T-cell (primary cell): ENCODE results near the gene PCDHGA3. TPM values are rescaled to one million over a fixed set of nuclear protein-coding genes. Genes with fewer than 3 reads are reported as not detected.
"Not testable (repeated sequence)": the region's sequence is repeated elsewhere in the genome, so short reads cannot be mapped to it uniquely, and the experiment has no call there.

Source experiments
- ATAC-seq, 4 experiments: fragments of 200-7000 bp in 3 of 4; fragments of 150-1000 bp in 1 of 4; cut with Tn5 transposase; replicated peaks in 1 of 4; 1 replicate in 3 of 4; 2 replicates in 1 of 4; pipeline ENCODE4 v1.10.0; 2021; ENCODE audit warnings: moderate library complexity in 3 of 4, mild to moderate bottlenecking in 2 of 4, moderate number of reproducible peaks in 1 of 4
- CTCF ChIA-PET, 2 donors: fragments of 300-600 bp; sonication (Branson Sonifier 250); formaldehyde crosslinking; loops; one replicate each; lab custom pipeline; 2022; ENCODE audit warnings: antibody characterized with exemption in 2 of 2; lab: Charles Lee
- POLR2A ChIA-PET, 2 donors: fragments of 300-600 bp; sonication (Branson Sonifier 250); formaldehyde crosslinking; loops; one replicate each; lab custom pipeline; 2022; ENCODE audit warnings: antibody characterized with exemption in 2 of 2; lab: Charles Lee
- DNase-seq, 35 experiments: peaks; one replicate each; pipeline versions ENCODE4 v3.0.0 to v3.0.0-alpha.2; 2013 to 2023
- H3K27ac ChIP-seq: one replicate; pipeline ENCODE4 v1.5.1; 2013; ENCODE audit warnings: low read length
- H3K27me3 ChIP-seq, 2 experiments: replicated peaks in 1 of 2; 1 replicate in 1 of 2; 2 replicates in 1 of 2; pipeline versions ENCODE4 v1.6.1 to v1.7.0; 2013; ENCODE audit warnings: low read length in 1 of 2, mixed read lengths in 1 of 2; ENCODE audit not compliant: control insufficient read depth in 2 of 2, insufficient read depth in 2 of 2; ENCODE audit errors: extremely low read depth in 1 of 2
- H3K36me3 ChIP-seq, 2 donors: 1 replicate in 1 of 2; 2 replicates in 1 of 2; pipeline versions ENCODE4 v1.6.1 to v1.7.0; 2013; ENCODE audit warnings: low read length in 1 of 2; ENCODE audit not compliant: control insufficient read depth in 2 of 2, insufficient read depth in 1 of 2; ENCODE audit errors: extremely low read depth in 1 of 2
- H3K4me1 ChIP-seq, 2 experiments: 1 replicate in 1 of 2; 2 replicates in 1 of 2; pipeline versions ENCODE4 v1.6.1 to v1.7.0; 2013; ENCODE audit warnings: low read length in 2 of 2, mixed read lengths in 1 of 2; ENCODE audit not compliant: insufficient read depth in 2 of 2, control insufficient read depth in 1 of 2; ENCODE audit errors: extremely low read depth in 1 of 2
- H3K4me3 ChIP-seq, 2 donors: 1 replicate in 1 of 2; 2 replicates in 1 of 2; pipeline versions ENCODE4 v1.5.1 to v1.7.0; 2013; ENCODE audit warnings: mild to moderate bottlenecking in 2 of 2, low read length in 1 of 2, moderate library complexity in 1 of 2; ENCODE audit not compliant: control insufficient read depth in 1 of 2; ENCODE audit errors: extremely low read depth in 1 of 2
- H3K9me3 ChIP-seq: 2 replicates; pipeline ENCODE4 v1.7.0; 2013
- H3K27ac Mint-ChIP-seq, 2 donors: one replicate each; pipeline ENCODE4 v1.8.0; 2020 to 2021; ENCODE audit warnings: mild to moderate bottlenecking in 2 of 2, mixed read lengths in 2 of 2
- H3K27me3 Mint-ChIP-seq, 2 donors: one replicate each; pipeline ENCODE4 v1.8.0; 2021 to 2022; ENCODE audit warnings: mixed read lengths in 2 of 2
- H3K36me3 Mint-ChIP-seq: one replicate; pipeline ENCODE4 v1.8.0; 2021; ENCODE audit warnings: mixed read lengths
- H3K4me1 Mint-ChIP-seq, 3 donors: one replicate each; pipeline ENCODE4 v1.8.0; 2020 to 2022; ENCODE audit warnings: mixed read lengths in 3 of 3, mild to moderate bottlenecking in 1 of 3
- H3K4me3 Mint-ChIP-seq, 3 donors: one replicate each; pipeline ENCODE4 v1.8.0; 2020 to 2022; ENCODE audit warnings: mild to moderate bottlenecking in 3 of 3, mixed read lengths in 3 of 3, moderate library complexity in 3 of 3
- H3K9me3 Mint-ChIP-seq, 3 donors: one replicate each; pipeline ENCODE4 v1.8.0; 2020 to 2022; ENCODE audit warnings: mixed read lengths in 3 of 3
- WGBS: methylation state at CpG from one replicate; pipeline ENCODE4 v1.1.5; 2013; ENCODE audit warnings: missing lambda C conversion rate; ENCODE audit not compliant: insufficient coverage; 5-methylcytosine and 5-hydroxymethylcytosine counted together
- total RNA-seq, 35 experiments: library from RNA in 6 of 35; stranded (reverse) in 6 of 35; fragments of 120-200 nt in 1 of 35; gene quantifications; one replicate each; pipeline versions ENCODE4 v1.2.1 to v1.2.4 and lab custom pipeline; 2013 to 2026

PCDHGA3 gene
- total RNA-seq (under 1 TPM in 2 of 5 donors, not detected in 3; 0.09 to 0.20 TPM), total RNA-seq (lab: John Stamatoyannopoulos, UW) (0 to 0.25 (median 0.05) reads per million in 29 experiments)
- total RNA-seq (2013) = 0.13 TPM

DNA sequence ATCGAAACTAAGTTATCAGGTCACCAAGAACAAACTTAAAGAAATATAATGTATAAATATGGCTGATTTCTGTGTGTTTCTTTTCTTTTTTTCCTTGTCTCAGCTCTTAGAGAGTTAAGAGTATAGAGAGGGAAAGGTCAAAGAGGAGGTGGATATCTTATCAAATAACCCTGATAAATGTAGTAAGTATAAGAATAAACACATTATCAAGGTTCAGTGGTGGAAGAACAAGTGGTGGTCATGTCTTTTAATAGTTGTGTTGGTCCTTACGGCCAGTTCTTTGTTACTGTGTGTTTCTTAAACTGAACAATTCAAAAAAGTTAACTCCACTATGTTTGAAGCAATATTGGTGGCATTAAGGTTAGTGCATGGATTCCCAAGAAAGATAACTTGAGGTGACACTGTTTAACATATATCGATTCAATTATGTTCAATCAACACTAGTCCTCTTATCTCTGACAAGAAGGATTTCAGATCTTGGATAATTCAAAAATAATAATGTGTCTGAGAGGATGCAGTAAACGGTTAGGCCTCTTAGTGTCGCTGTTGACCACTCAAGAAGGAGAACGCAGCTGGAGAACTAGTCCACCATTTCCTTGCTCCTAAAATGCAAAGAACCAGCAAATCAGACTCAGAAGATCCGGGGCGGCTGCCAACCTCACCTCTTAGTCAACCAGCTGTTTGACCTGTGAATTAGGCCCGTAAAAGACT is at the start of gene PCDHGA3:
Gene PCDHGA3 (plus strand): TSS at position 588 of the 711 bp plus-strand sequence. CDS start 205 bp downstream, outside the sequence.
- CTCF ChIA-PET = interaction anchor here in 1 of 2 donors (0.6 to 1.4 kb wide), 3 partner anchors 9 to 221 kb away, joined by 3 to 4 read pairs (median 3); no protein-coding TSS in a partner anchor
- Mint-ChIP-seq H3K4me1 (peaks cover 0 to 2% (median 0%) of the 10 kb centered on the region in 3 donors), H3K27ac (no peak within 1 kb of the TSS), H3K9me3 (peaks cover 16 to 40% (median 35%) of the 10 kb centered on the region in 3 donors), H3K36me3 (peaks cover 12% of the 10 kb centered on the region), H3K27me3 (peaks cover 61 to 74% of the 10 kb centered on the region in 2 donors), H3K4me3 (peak within 1 kb of the TSS; percentile 24 to 53 (median 39))
- 26% methylated on average over 5 of the region's 9 CpGs for WGBS
- H3K27ac ChIP-seq = no peak within 1 kb of the TSS
- POLR2A ChIA-PET = no interaction called here
- H3K9me3 ChIP-seq = no peaks in the 10 kb centered on the region
- no peaks in the 10 kb centered on the region for H3K4me1 ChIP-seq
- no peaks in the 10 kb centered on the region for H3K36me3 ChIP-seq
- H3K27me3 ChIP-seq = peaks cover 4 to 51% of the 10 kb centered on the region in 2 experiments
- ATAC-seq = no peak
- peak within 1 kb of the TSS in 1 of 2 donors; percentile 36 for H3K4me3 ChIP-seq
- peak in 1 of 35 experiments; percentile 37 for DNase-seq

DNA sequence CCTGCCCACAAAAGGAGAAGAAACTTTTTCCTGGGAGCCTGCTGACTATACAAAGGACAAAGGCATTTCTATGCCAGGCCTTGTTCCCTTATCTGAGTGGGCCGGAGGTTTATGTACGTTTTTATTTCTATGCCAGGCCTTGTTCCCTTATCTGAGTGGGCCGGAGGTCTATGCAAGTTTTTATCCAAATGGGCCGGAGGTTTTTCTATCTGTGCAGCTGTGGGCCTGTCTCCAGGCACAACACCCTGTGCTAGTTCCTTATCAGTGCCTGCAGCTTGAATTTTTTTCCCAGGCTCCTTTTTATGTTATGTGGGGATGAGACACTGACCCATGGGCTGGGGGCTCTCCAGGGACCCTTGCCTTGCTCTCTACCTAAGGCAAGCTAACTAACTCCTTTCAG is 45.3 kb upstream of the PCDHGA3 start:
- H3K9me3 ChIP-seq = peaks cover 9% of the 10 kb centered on the region
- H3K27ac Mint-ChIP-seq = no peak overlapping the region
- no peaks in the 10 kb centered on the region for H3K4me1 ChIP-seq
- peaks cover 61% of the 10 kb centered on the region for H3K36me3 Mint-ChIP-seq
- POLR2A ChIA-PET = no interaction called here
- no peak overlapping the region for H3K4me3 ChIP-seq
- H3K27ac ChIP-seq = no peak overlapping the region
- no peak for DNase-seq
- 94% methylated on average over 3 of the region's 4 CpGs for WGBS
- H3K27me3 ChIP-seq = no peaks in the 10 kb centered on the region
- H3K9me3 Mint-ChIP-seq = peaks cover 20 to 74% (median 56%) of the 10 kb centered on the region in 3 donors
- H3K36me3 ChIP-seq = no peaks in the 10 kb centered on the region
- CTCF ChIA-PET = no interaction called here
- no peaks in the 10 kb centered on the region for H3K27me3 Mint-ChIP-seq
- H3K4me1 Mint-ChIP-seq = no peaks in the 10 kb centered on the region
- H3K4me3 Mint-ChIP-seq = no peak overlapping the region
- no peak for ATAC-seq

DNA sequence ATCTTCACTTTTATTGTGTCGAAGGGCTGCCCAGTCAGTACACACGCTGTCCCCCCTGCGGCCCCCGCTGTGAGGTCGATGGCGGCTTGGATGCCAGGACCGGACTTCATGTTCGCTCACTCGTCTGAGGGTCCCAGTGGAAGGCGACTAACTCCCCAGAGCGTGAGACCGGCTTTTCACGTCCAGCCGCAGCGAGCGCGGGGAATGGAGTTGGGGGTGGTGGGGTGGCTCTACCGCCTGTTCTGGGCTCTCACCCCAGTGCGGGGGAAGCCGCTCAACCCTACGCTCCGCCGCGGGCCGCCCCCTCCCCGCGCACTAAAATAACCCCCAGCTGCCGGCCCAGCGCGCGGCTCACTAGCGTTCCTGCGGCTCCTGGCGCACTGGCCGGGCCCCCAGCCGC is 39.9 kb upstream of the PCDHGA3 start, which contains the start of gene SLC25A2:
Gene SLC25A2 (minus strand): TSS at position 294 of the 400 bp plus-strand sequence. CDS start 184 bp downstream, at position 110.
- CTCF ChIA-PET = no interaction called here
- no peaks in the 10 kb centered on the region for H3K27me3 Mint-ChIP-seq
- no peaks in the 10 kb centered on the region for H3K4me1 ChIP-seq
- H3K27me3 ChIP-seq = no peaks in the 10 kb centered on the region
- ATAC-seq (no peak), DNase-seq (no peak)
- H3K9me3 Mint-ChIP-seq = peaks cover 14 to 59% (median 43%) of the 10 kb centered on the region in 3 donors
- H3K4me3 ChIP-seq = peak within 1 kb of the TSS in 1 of 2 donors; percentile 50
- H3K4me3 Mint-ChIP-seq = no peak within 1 kb of the TSS
- H3K4me1 Mint-ChIP-seq = no peaks in the 10 kb centered on the region
- H3K27ac ChIP-seq = no peak within 1 kb of the TSS
- 79% methylated on average over 24 of the region's 36 CpGs for WGBS
- POLR2A ChIA-PET = no interaction called here
- no peaks in the 10 kb centered on the region for H3K36me3 ChIP-seq
- peaks cover 40% of the 10 kb centered on the region for H3K36me3 Mint-ChIP-seq
- H3K9me3 ChIP-seq = peaks cover 8% of the 10 kb centered on the region
- no peak within 1 kb of the TSS for H3K27ac Mint-ChIP-seq

DNA sequence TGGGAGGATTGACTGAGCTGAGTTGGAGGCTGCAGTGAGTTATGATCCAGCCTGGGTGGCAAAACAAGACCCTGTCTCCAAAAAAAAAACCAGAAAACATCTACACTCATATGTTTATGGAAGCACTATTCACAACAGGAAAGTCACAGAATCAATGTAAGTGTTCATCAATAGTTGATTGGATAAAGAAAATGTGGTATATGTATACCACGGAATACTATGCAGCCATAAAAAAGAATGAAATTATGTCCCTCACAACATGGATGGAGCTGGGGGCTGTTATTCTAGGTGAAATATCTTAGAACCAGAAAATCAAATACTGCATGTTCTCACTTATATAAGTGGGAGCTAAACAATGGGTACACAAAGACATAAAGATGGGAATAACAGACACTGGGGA is 37.0 kb upstream of the PCDHGA3 start:
- DNase-seq = no peak
- Histone ChIP-seq H3K4me3 (no peak overlapping the region), H3K4me1 (no peaks in the 10 kb centered on the region), H3K27ac (no peak overlapping the region), H3K27me3 (no peaks in the 10 kb centered on the region), H3K9me3 (peaks cover 8% of the 10 kb centered on the region), H3K36me3 (peaks cover 0 to 2% of the 10 kb centered on the region in 2 donors)
- WGBS = no CpG with 5 or more reads among the region's 1 CpG
- Mint-ChIP-seq H3K36me3 (peaks cover 45% of the 10 kb centered on the region), H3K9me3 (peaks cover 17 to 64% (median 42%) of the 10 kb centered on the region in 3 donors), H3K4me3 (no peak overlapping the region), H3K4me1 (no peaks in the 10 kb centered on the region), H3K27ac (no peak overlapping the region), H3K27me3 (no peaks in the 10 kb centered on the region)
- POLR2A ChIA-PET = no interaction called here
- ATAC-seq = no peak
- CTCF ChIA-PET = no interaction called here

DNA sequence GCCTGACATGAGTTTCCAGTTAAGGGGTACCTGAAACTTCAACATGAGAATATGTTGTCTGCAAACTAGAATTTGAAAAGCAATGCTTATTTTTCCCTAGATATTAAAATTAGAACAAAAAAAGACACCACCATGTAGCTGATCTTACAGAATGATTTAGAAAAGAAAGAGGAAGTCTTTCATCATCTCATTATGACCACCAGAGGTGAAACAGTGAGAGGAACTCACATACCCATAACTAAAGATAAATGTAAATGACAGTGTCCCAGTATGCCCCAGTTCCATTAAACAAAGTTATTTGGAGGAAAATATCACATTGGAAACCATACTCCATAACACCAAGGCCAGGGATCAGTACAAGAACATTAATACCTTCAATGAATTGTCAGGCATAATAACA is 29.9 kb upstream of the PCDHGA3 start:
- Histone ChIP-seq H3K9me3 (peaks cover 24% of the 10 kb centered on the region), H3K27ac (no peak overlapping the region), H3K27me3 (no peaks in the 10 kb centered on the region), H3K36me3 (peaks cover under 1 to 2% of the 10 kb centered on the region in 2 donors), H3K4me1 (no peaks in the 10 kb centered on the region), H3K4me3 (no peak overlapping the region)
- no peak overlapping the region for H3K27ac Mint-ChIP-seq
- H3K27me3 Mint-ChIP-seq = no peaks in the 10 kb centered on the region
- POLR2A ChIA-PET = no interaction called here
- H3K4me3 Mint-ChIP-seq = no peak overlapping the region
- peaks cover 62% of the 10 kb centered on the region for H3K36me3 Mint-ChIP-seq
- DNase-seq (no peak), ATAC-seq (no peak)
- H3K4me1 Mint-ChIP-seq = peaks cover 9 to 12% (median 11%) of the 10 kb centered on the region in 3 donors
- CTCF ChIA-PET = no interaction called here
- H3K9me3 Mint-ChIP-seq = peaks cover 23 to 64% (median 61%) of the 10 kb centered on the region in 3 donors

DNA sequence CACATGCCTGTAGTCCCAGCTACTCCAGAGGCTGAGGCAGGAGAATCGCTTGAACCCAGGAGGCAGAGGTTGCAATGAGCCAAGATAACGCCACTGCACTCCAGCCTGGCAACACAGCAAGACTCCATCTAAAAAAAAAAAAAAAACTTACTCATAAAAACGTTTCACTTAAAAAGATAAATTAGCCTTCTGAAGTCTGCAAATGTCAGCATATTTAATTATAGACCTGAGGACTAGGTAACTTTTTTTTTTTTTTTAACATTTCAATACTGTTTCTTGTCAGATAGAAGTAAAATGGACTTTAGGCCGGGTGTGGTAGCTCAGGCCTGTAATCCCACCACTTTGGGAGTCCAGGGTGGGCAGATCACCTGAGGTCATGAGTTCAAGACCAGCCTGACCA is 26.7 kb upstream of the PCDHGA3 start:
- H3K27ac Mint-ChIP-seq, H3K4me3 Mint-ChIP-seq, H3K27ac ChIP-seq, DNase-seq, H3K27me3 Mint-ChIP-seq, ATAC-seq, H3K27me3 ChIP-seq, H3K4me3 ChIP-seq, POLR2A ChIA-PET: not testable (repeated sequence)
- Mint-ChIP-seq H3K4me1 (peaks cover 31 to 38% (median 35%) of the 10 kb centered on the region in 3 donors), H3K9me3 (peaks cover 29 to 61% (median 58%) of the 10 kb centered on the region in 3 donors), H3K36me3 (peaks cover 70% of the 10 kb centered on the region)
- CTCF ChIA-PET = interaction anchor here (0.7 to 1.4 kb wide), 2 partner anchors 75 to 289 kb away, joined by 3 read pairs; no protein-coding TSS in a partner anchor
- Histone ChIP-seq H3K9me3 (peaks cover 33% of the 10 kb centered on the region), H3K36me3 (peaks cover 4 to 11% of the 10 kb centered on the region in 2 donors), H3K4me1 (peaks cover 2 to 19% of the 10 kb centered on the region in 2 experiments)
- 100% methylated on average over 1 of the region's 4 CpGs for WGBS
